ENCODE data around the gene KLHL14. TPM values are rescaled to one million over a fixed set of nuclear protein-coding genes. Genes with fewer than 3 reads are reported as not detected.

KLHL14 gene
- total RNA-seq, 2 experiments from 2014 or later, result 0.57 to 2.8 TPM

- no peak for DNase-seq (ENCODE audit: low spot score)
- intact Hi-C loops (cut with micrococcal nuclease; ENCODE audit: unreplicated experiment), result no loop called here
- no peaks in the 10 kb centered on the region for H3K9me3 ChIP-seq (ENCODE audit: low read length)
- peak overlapping the region; percentile 93 for H2AFZ ChIP-seq (ENCODE audit: low read length)
- BruUV-seq (replicated peaks), result no TSS peak
- H3K4me2 ChIP-seq (ENCODE audit: low read length), result peak overlapping the region; percentile 91
- no peak for TF ChIP-seq EZH2phosphoT487 (IDR thresholded peaks at IDR 0.05; ENCODE audit: borderline replicate concordance, low read depth, low read length)
- TF ChIP-seq CTCF (conservative IDR thresholded peaks at IDR 0.05; ENCODE audit: low read length), result no peak
- ChIA-PET POLR2A (no interaction called here), CTCF (ENCODE audit: unreplicated experiment) (no interaction called here)
- H3K9me2 ChIP-seq (ENCODE audit: insufficient read depth, low read length), result no peaks in the 10 kb centered on the region
- peak overlapping the region; percentile 34 for H3K27ac ChIP-seq (ENCODE audit: low read depth, low read length, poor library complexity, severe bottlenecking)
- H3K4me3 ChIP-seq (ENCODE audit: low read depth, low read length, poor library complexity, severe bottlenecking), result peak overlapping the region; percentile 67
- H3K36me3 ChIP-seq (ENCODE audit: insufficient read depth, low read length), result no peaks in the 10 kb centered on the region; the same call in 1 of the 2 replicates
- no peaks in the 10 kb centered on the region for H3K79me2 ChIP-seq (ENCODE audit: insufficient read depth, low read depth, low read length)
- H3K4me1 ChIP-seq (ENCODE audit: insufficient read depth, low read length, poor library complexity, severe bottlenecking), result peaks cover 13% of the 10 kb centered on the region
- no peaks in the 10 kb centered on the region for H4K20me1 ChIP-seq (ENCODE audit: insufficient read depth, low read length)
Observed at GRCh38 chr18:32730068-32730467, 42.8 kb downstream of the KLHL14 start.

GRCh38 chr18:32724071-32724749, 48.6 kb downstream of the KLHL14 start:
- Histone ChIP-seq H3K36me3 (ENCODE audit: insufficient read depth, low read length) (no peaks in the 10 kb centered on the region), H3K4me1 (ENCODE audit: insufficient read depth, low read length, poor library complexity, severe bottlenecking) (no peaks in the 10 kb centered on the region), H3K4me2 (ENCODE audit: low read length) (no peak overlapping the region), H4K20me1 (ENCODE audit: insufficient read depth, low read length) (no peaks in the 10 kb centered on the region), H3K9me3 (ENCODE audit: low read length) (no peaks in the 10 kb centered on the region), H3K4me3 (ENCODE audit: low read depth, low read length, poor library complexity, severe bottlenecking) (no peak overlapping the region), H3K9me2 (ENCODE audit: insufficient read depth, low read length) (no peaks in the 10 kb centered on the region), H3K27ac (ENCODE audit: low read depth, low read length, poor library complexity, severe bottlenecking) (no peak overlapping the region), H3K79me2 (ENCODE audit: insufficient read depth, low read depth, low read length) (no peaks in the 10 kb centered on the region), H2AFZ (ENCODE audit: low read length) (no peak overlapping the region)
- CTCF ChIA-PET (ENCODE audit: unreplicated experiment), result no interaction called here
- no TSS peak for BruUV-seq (replicated peaks)
- intact Hi-C loops (cut with micrococcal nuclease; ENCODE audit: unreplicated experiment), result no loop called here
- POLR2A ChIA-PET, result no interaction called here
- no peak for DNase-seq (ENCODE audit: low spot score)
- no peak for TF ChIP-seq CTCF (conservative IDR thresholded peaks at IDR 0.05; ENCODE audit: low read length)
- no peak for TF ChIP-seq EZH2phosphoT487 (IDR thresholded peaks at IDR 0.05; ENCODE audit: borderline replicate concordance, low read depth, low read length)

GRCh38 chr18:32722279-32722678, 50.5 kb downstream of the KLHL14 start:
- intact Hi-C loops (cut with micrococcal nuclease; ENCODE audit: unreplicated experiment), result no loop called here
- Histone ChIP-seq H3K4me1 (ENCODE audit: insufficient read depth, low read length, poor library complexity, severe bottlenecking) (no peaks in the 10 kb centered on the region), H3K4me3 (ENCODE audit: low read depth, low read length, poor library complexity, severe bottlenecking) (no peak overlapping the region), H4K20me1 (ENCODE audit: insufficient read depth, low read length) (no peaks in the 10 kb centered on the region), H3K9me2 (ENCODE audit: insufficient read depth, low read length) (no peaks in the 10 kb centered on the region), H3K9me3 (ENCODE audit: low read length) (no peaks in the 10 kb centered on the region), H3K36me3 (ENCODE audit: insufficient read depth, low read length) (no peaks in the 10 kb centered on the region), H3K27ac (ENCODE audit: low read depth, low read length, poor library complexity, severe bottlenecking) (no peak overlapping the region), H2AFZ (ENCODE audit: low read length) (no peak overlapping the region), H3K79me2 (ENCODE audit: insufficient read depth, low read depth, low read length) (no peaks in the 10 kb centered on the region), H3K4me2 (ENCODE audit: low read length) (no peak overlapping the region)
- POLR2A ChIA-PET, result interaction anchor here (1.4 kb wide), 1 partner anchor 80 kb away, joined by 3 read pairs; no protein-coding TSS in a partner anchor
- CTCF ChIA-PET (ENCODE audit: unreplicated experiment), result no interaction called here
- DNase-seq (ENCODE audit: low spot score), result no peak
- TF ChIP-seq EZH2phosphoT487 (IDR thresholded peaks at IDR 0.05; ENCODE audit: borderline replicate concordance, low read depth, low read length) (no peak), CTCF (conservative IDR thresholded peaks at IDR 0.05; ENCODE audit: low read length) (no peak)
- BruUV-seq (replicated peaks), result no TSS peak

Measured in OCI-LY7 (cell line).